Activated naive CD4-positive, alpha-beta T cell treated with anti-CD3 and anti-CD28 coated beads, Interleukin-2, amount 50 U/mL, for 24 hours (primary cell): ENCODE data around the gene TSPAN15.
"Not testable (repeated sequence)": the region's sequence is repeated elsewhere in the genome, so short reads cannot be mapped to it uniquely, and the experiment has no call there.

Experiments
- H3K27ac Mint-ChIP-seq: one replicate; pipeline ENCODE4 v1.8.0; 2021; ENCODE audit warnings: mild to moderate bottlenecking, mixed read lengths
- H3K27me3 Mint-ChIP-seq: one replicate; pipeline ENCODE4 v1.8.0; 2021; ENCODE audit warnings: mixed read lengths
- H3K36me3 Mint-ChIP-seq: one replicate; pipeline ENCODE4 v1.8.0; 2021; ENCODE audit warnings: mixed read lengths
- H3K4me1 Mint-ChIP-seq: one replicate; pipeline ENCODE4 v1.8.0; 2021; ENCODE audit warnings: mixed read lengths
- H3K4me3 Mint-ChIP-seq: one replicate; pipeline ENCODE4 v1.8.0; 2021; ENCODE audit warnings: mild to moderate bottlenecking, mixed read lengths
- H3K9me3 Mint-ChIP-seq: one replicate; pipeline ENCODE4 v1.8.0; 2021; ENCODE audit warnings: mixed read lengths

TSPAN15 gene

DNA sequence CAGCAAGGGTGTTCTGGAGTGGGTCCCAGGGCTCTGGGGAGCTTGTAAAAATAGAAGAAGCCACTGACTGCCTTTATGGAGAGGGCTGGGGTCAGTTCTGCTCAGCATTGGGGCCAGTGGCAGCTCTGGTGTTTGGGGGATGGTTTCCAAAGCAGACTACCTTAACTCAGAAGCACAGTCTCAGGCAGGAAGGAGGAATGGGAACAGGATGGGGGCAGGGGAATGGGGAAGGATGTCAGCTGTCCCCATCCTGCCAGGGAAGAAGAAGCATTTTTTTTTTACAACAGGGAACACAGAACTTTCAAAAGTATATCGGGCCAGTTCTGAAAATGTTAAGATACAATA, 28.8 kb downstream of the TSPAN15 start:
- H3K27ac Mint-ChIP-seq: no peak overlapping the region
- no peaks in the 10 kb centered on the region for H3K27me3 Mint-ChIP-seq
- H3K9me3 Mint-ChIP-seq: no peaks in the 10 kb centered on the region
- H3K36me3 Mint-ChIP-seq: no peaks in the 10 kb centered on the region
- no peaks in the 10 kb centered on the region for H3K4me1 Mint-ChIP-seq
- H3K4me3 Mint-ChIP-seq: no peak overlapping the region

GRCh38 chr10:69481305-69481704, 30.0 kb downstream of the TSPAN15 start:
- H3K4me1 Mint-ChIP-seq: no peaks in the 10 kb centered on the region
- no peak overlapping the region for H3K4me3 Mint-ChIP-seq
- H3K27ac Mint-ChIP-seq: no peak overlapping the region
- no peaks in the 10 kb centered on the region for H3K27me3 Mint-ChIP-seq
- H3K9me3 Mint-ChIP-seq: no peaks in the 10 kb centered on the region
- H3K36me3 Mint-ChIP-seq: no peaks in the 10 kb centered on the region

DNA sequence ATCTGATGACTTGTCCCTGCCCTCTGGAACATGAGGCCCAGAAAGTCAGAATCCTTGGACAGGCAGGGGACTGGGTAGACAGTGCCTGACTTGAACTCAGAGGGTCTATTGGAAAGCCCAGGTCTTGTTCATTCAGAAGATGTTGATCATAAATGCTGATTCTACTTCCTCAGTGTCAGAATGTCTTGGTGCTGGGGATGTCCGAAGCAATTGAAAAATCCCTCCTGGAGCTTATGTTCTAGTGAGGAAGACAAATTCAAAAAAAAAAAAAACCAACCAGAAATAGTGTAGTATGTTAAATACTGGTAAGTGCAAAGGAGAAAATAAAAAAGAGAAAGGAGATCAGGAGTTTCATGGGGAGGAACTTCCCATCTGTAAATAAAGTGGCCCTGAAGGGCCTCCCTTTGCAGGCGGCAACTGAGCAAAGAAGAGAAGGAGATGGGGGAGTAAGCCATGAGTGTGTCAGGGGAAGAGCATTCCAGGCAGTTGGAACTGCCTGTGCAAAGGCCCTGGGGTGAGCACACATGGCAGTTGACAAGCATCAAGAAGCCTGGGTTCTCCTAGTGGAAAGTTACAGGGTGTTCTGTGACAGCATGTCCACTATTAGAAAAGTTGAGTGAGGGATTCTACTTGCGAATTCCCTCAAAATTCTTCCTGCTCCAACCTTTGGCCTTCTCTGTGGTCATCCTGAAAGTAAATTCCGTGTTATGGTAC, 30.7 kb downstream of the TSPAN15 start:
- Mint-ChIP-seq H3K4me1 (no peaks in the 10 kb centered on the region), H3K27me3 (no peaks in the 10 kb centered on the region), H3K9me3 (no peaks in the 10 kb centered on the region), H3K27ac (no peak overlapping the region), H3K4me3 (no peak overlapping the region), H3K36me3 (no peaks in the 10 kb centered on the region)

GRCh38 chr10:69483963-69484362, 32.7 kb downstream of the TSPAN15 start:
- no peaks in the 10 kb centered on the region for H3K4me1 Mint-ChIP-seq
- H3K27me3 Mint-ChIP-seq: no peaks in the 10 kb centered on the region
- H3K9me3 Mint-ChIP-seq: peaks cover 7% of the 10 kb centered on the region
- no peak overlapping the region for H3K27ac Mint-ChIP-seq
- H3K36me3 Mint-ChIP-seq: peaks cover 5% of the 10 kb centered on the region
- H3K4me3 Mint-ChIP-seq: no peak overlapping the region

DNA sequence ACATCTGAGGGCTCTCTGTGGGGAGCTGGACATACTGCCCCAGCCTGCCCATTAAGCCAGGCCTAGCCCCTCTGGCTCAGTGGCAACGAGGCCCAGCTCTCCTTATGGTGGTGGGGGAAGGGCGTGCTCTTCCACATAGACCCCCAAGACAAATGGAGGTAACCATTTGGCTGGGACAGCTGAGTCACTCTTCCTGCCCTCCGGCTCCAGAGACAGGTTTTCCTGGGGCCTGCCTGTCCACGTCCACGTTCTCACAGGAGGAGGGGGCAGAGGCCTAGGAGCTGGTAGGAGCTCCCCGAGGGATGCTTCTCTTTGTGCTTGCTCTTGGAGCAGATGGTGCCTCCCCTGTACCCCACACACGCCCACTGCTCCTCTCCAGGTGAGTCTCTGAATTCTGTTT, 33.5 kb downstream of the TSPAN15 start:
- Mint-ChIP-seq H3K27me3 (no peaks in the 10 kb centered on the region), H3K36me3 (peaks cover 5% of the 10 kb centered on the region), H3K9me3 (peaks cover 7% of the 10 kb centered on the region), H3K4me3 (no peak overlapping the region), H3K27ac (no peak overlapping the region), H3K4me1 (no peaks in the 10 kb centered on the region)

DNA sequence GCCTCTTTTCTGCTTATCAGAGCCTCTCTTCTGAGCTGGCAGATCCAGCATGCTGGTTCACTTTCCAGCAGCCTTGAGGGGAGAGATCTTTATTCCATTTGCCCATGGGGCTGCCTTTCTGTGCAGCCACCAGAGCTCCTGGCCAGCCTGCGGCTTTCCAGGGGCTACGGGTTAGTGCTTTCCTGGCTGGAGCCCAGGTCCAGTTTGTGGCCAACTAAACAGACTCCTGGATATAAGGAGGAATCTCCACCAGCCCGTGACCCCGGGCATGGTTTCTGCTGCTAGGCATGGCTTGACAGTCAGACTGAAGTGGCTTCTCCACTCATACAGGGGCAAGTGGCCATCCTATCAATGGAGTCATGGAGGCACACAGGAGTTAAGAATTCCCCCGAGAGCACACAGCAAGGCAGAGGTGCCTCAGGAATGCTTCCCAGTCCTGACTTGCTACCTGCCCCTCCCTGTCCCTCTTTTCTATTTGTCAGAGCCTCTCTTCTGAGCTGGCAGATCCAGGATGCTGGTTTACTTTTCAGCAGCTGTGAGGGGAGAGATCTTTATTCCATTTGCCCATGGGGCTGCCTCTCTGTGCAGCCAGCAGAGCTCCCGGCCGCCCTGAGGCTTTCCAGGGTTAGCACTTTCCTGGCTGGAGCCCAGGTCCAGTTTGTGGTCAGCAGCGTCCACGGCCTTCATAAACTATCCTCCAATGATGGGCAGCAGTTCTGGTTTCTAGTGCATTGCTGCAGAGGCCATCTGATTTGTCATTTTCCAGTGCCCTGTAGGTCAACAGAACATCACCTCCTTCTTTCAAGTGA, 35.9 kb downstream of the TSPAN15 start:
- H3K9me3 Mint-ChIP-seq: peaks cover 7% of the 10 kb centered on the region
- H3K4me3 Mint-ChIP-seq: no peak overlapping the region
- H3K4me1 Mint-ChIP-seq: no peaks in the 10 kb centered on the region
- H3K36me3 Mint-ChIP-seq: peaks cover 5% of the 10 kb centered on the region
- no peaks in the 10 kb centered on the region for H3K27me3 Mint-ChIP-seq
- H3K27ac Mint-ChIP-seq: no peak overlapping the region

GRCh38 chr10:69488149-69488844, 37.0 kb downstream of the TSPAN15 start:
- not testable (repeated sequence) for H3K36me3 Mint-ChIP-seq, H3K27ac Mint-ChIP-seq, H3K27me3 Mint-ChIP-seq, H3K4me3 Mint-ChIP-seq, H3K9me3 Mint-ChIP-seq, H3K4me1 Mint-ChIP-seq

DNA sequence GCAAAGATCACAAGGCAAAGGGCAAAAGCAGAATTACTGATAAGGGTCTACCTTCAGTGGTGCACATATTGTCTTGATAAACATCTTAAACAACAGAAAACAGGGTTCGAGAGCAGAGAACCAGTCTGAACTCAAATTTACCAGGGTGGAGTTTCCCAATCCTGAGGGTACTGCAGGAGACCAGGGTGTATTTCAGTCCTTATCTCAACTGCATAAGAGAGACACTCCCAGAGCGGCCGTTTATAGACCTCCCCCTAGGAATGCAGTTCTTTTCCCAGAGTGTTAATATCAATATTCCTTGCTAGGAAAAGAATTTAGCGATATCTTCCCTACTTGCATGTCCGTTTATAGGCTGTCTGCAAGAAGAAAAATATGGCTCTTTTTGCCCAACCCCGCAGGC, 37.6 kb downstream of the TSPAN15 start:
- H3K36me3 Mint-ChIP-seq, H3K27me3 Mint-ChIP-seq, H3K4me3 Mint-ChIP-seq, H3K4me1 Mint-ChIP-seq, H3K27ac Mint-ChIP-seq, H3K9me3 Mint-ChIP-seq: not testable (repeated sequence)

DNA sequence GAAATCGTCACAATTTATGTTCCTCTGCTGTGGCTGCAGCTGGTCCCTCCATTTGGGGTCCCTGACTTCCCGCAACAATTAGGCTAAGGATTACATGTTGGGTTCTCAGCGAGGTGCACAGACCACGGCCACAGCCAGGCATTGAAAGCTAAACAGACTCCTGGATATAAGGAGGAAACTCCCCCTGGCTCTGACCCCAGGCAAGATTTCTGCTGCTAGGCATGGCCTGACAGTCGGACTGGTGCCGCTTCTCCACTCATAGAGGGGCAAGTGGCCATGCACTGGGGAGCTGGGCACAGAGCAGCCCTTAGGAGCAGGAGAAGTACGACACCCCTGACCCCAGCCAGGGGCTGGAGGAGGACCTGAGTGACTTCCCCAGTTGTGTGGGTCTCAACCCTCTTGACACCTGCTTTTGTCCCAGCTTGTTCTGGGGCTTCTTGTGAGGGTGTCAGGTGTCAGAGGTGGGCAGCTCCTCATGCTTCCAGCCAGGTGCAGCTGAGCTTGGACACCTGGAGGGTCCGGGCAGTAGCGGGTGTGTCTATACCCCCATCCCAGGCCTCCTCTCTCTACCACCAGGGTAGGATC, 38.3 kb downstream of the TSPAN15 start:
- no peak overlapping the region for H3K4me3 Mint-ChIP-seq
- H3K9me3 Mint-ChIP-seq: peaks cover 7% of the 10 kb centered on the region
- no peaks in the 10 kb centered on the region for H3K27me3 Mint-ChIP-seq
- H3K4me1 Mint-ChIP-seq: no peaks in the 10 kb centered on the region
- H3K27ac Mint-ChIP-seq: no peak overlapping the region
- H3K36me3 Mint-ChIP-seq: peaks cover 5% of the 10 kb centered on the region

DNA sequence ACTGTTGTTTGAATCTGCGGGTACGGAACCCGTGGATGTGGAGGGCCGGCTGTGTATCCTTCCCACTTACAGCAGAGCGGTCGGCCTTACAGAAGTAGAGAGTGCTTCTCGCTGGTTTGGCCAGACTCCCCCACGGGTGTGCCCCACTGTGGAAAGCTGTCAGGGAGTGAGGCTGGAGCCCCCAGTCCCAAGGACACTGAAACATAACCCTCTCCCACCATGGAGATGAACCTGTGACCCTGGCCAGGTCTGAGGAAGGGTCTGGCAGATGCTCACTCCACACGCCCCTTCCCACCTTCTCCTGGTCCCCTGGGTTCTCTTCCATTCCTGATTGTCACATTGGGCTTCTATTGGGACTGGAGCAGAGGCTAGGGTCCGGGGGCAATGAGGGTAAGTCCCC, 39.6 kb downstream of the TSPAN15 start:
- Mint-ChIP-seq H3K9me3 (peaks cover 7% of the 10 kb centered on the region), H3K27me3 (no peaks in the 10 kb centered on the region), H3K27ac (no peak overlapping the region), H3K4me3 (no peak overlapping the region), H3K4me1 (no peaks in the 10 kb centered on the region), H3K36me3 (peaks cover 5% of the 10 kb centered on the region)

GRCh38 chr10:69491611-69492010, 40.3 kb downstream of the TSPAN15 start:
- Mint-ChIP-seq H3K4me3 (no peak overlapping the region), H3K9me3 (peaks cover 7% of the 10 kb centered on the region)

DNA sequence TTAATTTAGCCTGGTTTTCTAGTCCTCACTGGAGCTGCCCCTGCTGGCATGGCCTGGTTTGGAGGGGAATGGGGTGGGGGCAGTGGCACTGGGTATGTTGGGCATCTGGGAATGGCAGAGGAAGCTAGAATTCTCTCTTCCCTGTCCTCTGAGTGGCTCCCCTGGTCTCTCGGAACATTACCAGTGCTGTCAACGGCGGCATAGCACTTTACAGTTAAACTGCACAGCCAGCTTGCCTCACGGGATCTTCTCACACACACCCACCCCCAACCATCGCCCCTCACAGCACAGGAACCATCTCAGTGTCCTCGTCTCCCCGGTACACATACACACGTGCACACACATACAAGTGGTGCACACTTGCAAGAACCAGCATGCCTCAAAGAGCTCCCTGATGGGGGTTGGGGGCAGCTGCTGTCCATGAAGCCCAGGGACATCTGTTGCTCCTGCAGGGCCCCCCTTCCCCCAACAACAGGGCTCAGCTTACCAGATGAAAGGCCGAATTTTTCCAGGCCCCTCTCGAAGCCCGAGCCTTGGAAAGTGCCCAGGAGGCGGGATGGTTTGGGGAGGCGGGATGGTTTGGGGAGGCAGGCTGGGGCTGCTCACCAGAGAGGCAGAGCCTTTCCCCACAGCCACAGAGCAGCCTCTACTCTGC, 41.0 kb downstream of the TSPAN15 start:
- H3K27me3 Mint-ChIP-seq: no peaks in the 10 kb centered on the region
- peaks cover 5% of the 10 kb centered on the region for H3K36me3 Mint-ChIP-seq
- no peak overlapping the region for H3K27ac Mint-ChIP-seq
- peaks cover 7% of the 10 kb centered on the region for H3K9me3 Mint-ChIP-seq
- no peak overlapping the region for H3K4me3 Mint-ChIP-seq
- no peaks in the 10 kb centered on the region for H3K4me1 Mint-ChIP-seq

More at GRCh38 chr10:69491611-69492010, 40.3 kb downstream of the TSPAN15 start:
- Mint-ChIP-seq H3K4me1 (no peaks in the 10 kb centered on the region), H3K27me3 (no peaks in the 10 kb centered on the region), H3K27ac (no peak overlapping the region), H3K36me3 (peaks cover 5% of the 10 kb centered on the region)

DNA sequence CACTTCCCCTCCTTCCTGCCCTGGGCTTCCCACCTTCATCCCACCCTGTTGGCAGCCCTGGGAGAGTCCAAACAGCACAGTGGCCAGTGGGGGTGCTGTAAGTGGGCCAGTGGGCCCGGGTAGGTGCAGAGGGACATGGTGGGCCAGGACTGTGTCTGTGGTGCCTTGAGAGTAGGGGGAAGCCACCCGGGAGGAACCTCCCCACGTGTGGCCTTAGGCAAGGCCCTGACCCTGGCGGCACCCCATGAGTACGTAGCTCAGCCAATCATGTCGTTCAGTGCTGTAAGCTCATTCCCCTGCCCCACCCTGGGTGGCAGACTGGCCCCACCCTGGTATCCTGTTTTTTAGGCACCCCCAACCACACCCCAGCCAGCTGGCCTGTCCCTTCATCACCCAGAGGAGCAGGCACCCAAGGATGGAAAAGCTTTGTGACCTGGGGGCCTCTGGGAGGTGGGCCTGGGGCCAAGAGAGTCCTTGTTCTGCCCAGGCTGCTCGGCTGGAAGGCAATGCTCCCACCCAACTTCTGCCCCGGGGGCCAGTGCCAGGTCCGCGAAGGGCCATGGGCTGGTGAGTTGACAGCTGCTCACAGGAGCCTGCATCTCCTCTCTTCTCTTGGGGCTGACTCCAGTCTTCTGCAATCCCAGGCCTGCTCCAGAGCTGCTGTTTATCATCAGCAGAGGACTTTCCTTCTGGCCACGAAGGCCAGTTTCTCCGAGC, 41.6 kb downstream of the TSPAN15 start:
- Mint-ChIP-seq H3K4me3 (no peak overlapping the region), H3K27me3 (no peaks in the 10 kb centered on the region), H3K4me1 (no peaks in the 10 kb centered on the region), H3K9me3 (peaks cover 7% of the 10 kb centered on the region), H3K27ac (no peak overlapping the region), H3K36me3 (peaks cover 5% of the 10 kb centered on the region)

DNA sequence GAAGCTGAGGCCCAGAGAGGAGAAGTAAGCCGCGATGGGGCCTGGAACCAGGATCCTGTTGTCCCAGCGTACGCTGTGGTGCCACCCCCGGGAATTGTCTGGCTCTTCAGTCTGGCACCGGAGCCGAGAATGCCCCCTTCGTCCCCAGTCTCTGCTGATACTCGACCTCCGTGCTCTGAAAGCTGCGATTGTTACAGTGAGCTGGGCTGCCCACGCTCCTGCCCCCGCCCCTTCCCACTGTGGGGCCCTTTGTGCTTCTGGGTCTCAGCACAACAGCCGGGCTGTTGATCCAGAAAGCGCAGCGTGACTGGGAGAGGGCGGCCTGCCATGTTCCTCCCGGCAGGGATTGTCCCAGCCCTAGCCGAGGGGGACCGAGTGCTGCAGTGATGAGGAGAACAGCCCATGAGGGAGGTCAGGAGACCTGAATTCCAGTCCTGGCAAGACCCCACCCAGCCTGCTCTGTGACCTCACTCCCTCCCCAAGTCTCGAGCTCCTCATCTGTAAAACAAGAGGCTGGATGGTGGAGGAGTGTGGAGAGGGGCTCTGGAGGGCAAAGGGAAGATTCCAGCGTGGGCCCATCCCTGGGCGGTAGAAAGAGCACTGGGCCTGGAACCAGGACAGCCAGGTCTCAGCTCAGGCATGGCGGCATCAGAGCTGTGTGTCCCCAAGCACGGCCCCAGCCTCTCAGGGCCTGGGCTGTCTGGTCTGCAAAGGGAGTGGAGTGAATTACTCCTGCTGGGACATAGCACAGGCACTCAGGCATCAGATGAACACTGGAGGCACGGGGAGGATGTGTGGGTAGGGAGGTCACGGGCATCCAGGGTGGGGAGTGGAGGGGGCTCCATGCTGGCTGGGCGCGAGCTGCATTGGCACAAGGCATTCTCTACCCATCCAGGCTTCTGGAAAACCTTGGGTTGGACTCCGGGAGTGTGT, 43.6 kb downstream of the TSPAN15 start:
- H3K27me3 Mint-ChIP-seq: no peaks in the 10 kb centered on the region
- H3K36me3 Mint-ChIP-seq: no peaks in the 10 kb centered on the region
- peaks cover 4% of the 10 kb centered on the region for H3K4me1 Mint-ChIP-seq
- no peak overlapping the region for H3K27ac Mint-ChIP-seq
- H3K9me3 Mint-ChIP-seq: no peaks in the 10 kb centered on the region
- H3K4me3 Mint-ChIP-seq: no peak overlapping the region
